Liver (tissue), 9 donors: Measurements from ENCODE around the gene LBH. TPM values are rescaled to one million over a fixed set of nuclear protein-coding genes. Genes with fewer than 3 reads are reported as not detected.

Source experiments
- DNase-seq: peaks from one replicate; pipeline ENCODE4 v3.0.0-alpha.2; 2017; ENCODE audit warnings: low spot score
- H3K27ac ChIP-seq, 2 donors: one replicate each; pipeline ENCODE4 v1.7.0; 2013; ENCODE audit warnings: inconsistent platforms in 2 of 2, low read length in 2 of 2, control low read depth in 1 of 2, low read depth in 1 of 2, mild to moderate bottlenecking in 1 of 2
- H3K27me3 ChIP-seq, 4 donors: one replicate each; pipeline versions ENCODE4 v1.6.1 to v1.7.0; 2013; ENCODE audit warnings: low read length in 3 of 4, inconsistent platforms in 1 of 4, mild to moderate bottlenecking in 1 of 4, moderate library complexity in 1 of 4; ENCODE audit not compliant: control insufficient read depth in 4 of 4, insufficient read depth in 4 of 4
- H3K36me3 ChIP-seq, 4 donors: one replicate each; pipeline versions ENCODE4 v1.6.1 to v1.7.0; 2013; ENCODE audit warnings: low read length in 3 of 4, mild to moderate bottlenecking in 3 of 4, low read depth in 1 of 4, moderate library complexity in 1 of 4; ENCODE audit not compliant: control insufficient read depth in 4 of 4, insufficient read depth in 3 of 4
- H3K4me1 ChIP-seq, 4 donors: one replicate each; pipeline versions ENCODE4 v1.6.1 to v1.7.0; 2013; ENCODE audit warnings: low read length in 3 of 4, mild to moderate bottlenecking in 3 of 4, moderate library complexity in 1 of 4; ENCODE audit not compliant: control insufficient read depth in 4 of 4, insufficient read depth in 4 of 4
- H3K4me3 ChIP-seq, 3 donors: one replicate each; pipeline versions ENCODE4 v1.6.1 to v1.7.0; 2013; ENCODE audit warnings: low read length in 3 of 3, control low read depth in 1 of 3, low read depth in 1 of 3, mild to moderate bottlenecking in 1 of 3
- H3K9ac ChIP-seq, 2 donors: one replicate each; pipeline ENCODE4 v1.7.0; 2013; ENCODE audit warnings: low read length in 2 of 2, mild to moderate bottlenecking in 2 of 2, moderate library complexity in 2 of 2, control low read depth in 1 of 2, low read depth in 1 of 2
- H3K9me3 ChIP-seq, 4 donors: one replicate each; pipeline versions ENCODE4 v1.6.1 to v1.7.0; 2013; ENCODE audit warnings: low read length in 3 of 4; ENCODE audit not compliant: control insufficient read depth in 4 of 4
- CTCF ChIP-seq: fragments of 150-350 bp; IDR thresholded peaks from 2 replicates; pipeline ENCODE4 v1.5.1; 2017; ENCODE audit warnings: improper control_type of control experiment, low read depth, low read length; ENCODE audit not compliant: missing input control
- EGR1 ChIP-seq, 2 donors: IDR thresholded peaks; 2 replicates each; pipeline ENCODE4 v1.6.1; 2016 to 2018; ENCODE audit warnings: antibody characterized with exemption in 2 of 2, low read depth in 2 of 2
- FOXA1 ChIP-seq: IDR thresholded peaks from 2 replicates; pipeline ENCODE4 v1.6.1; 2016; ENCODE audit warnings: antibody characterized with exemption
- FOXA2 ChIP-seq: IDR thresholded peaks from 2 replicates; pipeline ENCODE4 v1.6.1; 2016; ENCODE audit warnings: antibody characterized with exemption
- GABPA ChIP-seq, 2 donors: IDR thresholded peaks in 1 of 2; conservative IDR thresholded peaks in 1 of 2; 2 replicates each; pipeline ENCODE4 v1.6.1; 2016; ENCODE audit warnings: antibody characterized with exemption in 2 of 2, mild to moderate bottlenecking in 1 of 2, moderate library complexity in 1 of 2
- HNF4G ChIP-seq: IDR thresholded peaks from 2 replicates; pipeline ENCODE4 v1.6.1; 2016; ENCODE audit warnings: antibody characterized with exemption
- JUND ChIP-seq, 2 donors: IDR thresholded peaks; 2 replicates each; pipeline ENCODE4 v1.6.1; 2016; ENCODE audit warnings: antibody characterized with exemption in 2 of 2
- NR2F2 ChIP-seq: IDR thresholded peaks from 2 replicates; pipeline ENCODE4 v1.6.1; 2016; ENCODE audit warnings: antibody characterized with exemption
- RAD21 ChIP-seq, 2 donors: IDR thresholded peaks; 2 replicates each; pipeline ENCODE4 v1.6.1; 2016; ENCODE audit warnings: antibody characterized with exemption in 2 of 2, mild to moderate bottlenecking in 2 of 2
- REST ChIP-seq: IDR thresholded peaks from 2 replicates; pipeline ENCODE4 v1.6.1; 2016; ENCODE audit warnings: antibody characterized with exemption, mild to moderate bottlenecking
- RXRA ChIP-seq, 2 donors: IDR thresholded peaks; 2 replicates each; pipeline ENCODE4 v1.6.1; 2017 to 2018; ENCODE audit warnings: antibody characterized with exemption in 2 of 2, mild to moderate bottlenecking in 1 of 2
- SP1 ChIP-seq: IDR thresholded peaks from 2 replicates; pipeline ENCODE4 v1.6.1; 2018; ENCODE audit warnings: antibody characterized with exemption, mild to moderate bottlenecking
- TAF1 ChIP-seq: conservative IDR thresholded peaks from 2 replicates; pipeline ENCODE4 v1.6.1; 2016; ENCODE audit warnings: antibody characterized with exemption, mild to moderate bottlenecking
- YY1 ChIP-seq: IDR thresholded peaks from 2 replicates; pipeline ENCODE4 v1.6.1; 2016; ENCODE audit warnings: antibody characterized with exemption, mild to moderate bottlenecking
- ZBTB33 ChIP-seq: IDR thresholded peaks from 2 replicates; pipeline ENCODE4 v1.6.1; 2016; ENCODE audit warnings: antibody characterized with exemption
- WGBS: extraction: QIAGEN DNeasy Blood & Tissue Kit; methylation state at CpG from one replicate; pipeline ENCODE4 v1.1.7; 2013; 5-methylcytosine and 5-hydroxymethylcytosine counted together
- polyA plus RNA-seq, 2 donors: library from polyadenylated mRNA; stranded (reverse) in 1 of 2; unstranded in 1 of 2; fragments of 200-250 nt in 1 of 2; fragments of >200 nt in 1 of 2; fragmentation: Nextera tagmentation in 1 of 2; extraction: Ambion mirVana in 1 of 2; gene quantifications; one replicate each; pipeline versions ENCODE4 v1.2.1 to v1.2.3, GENCODE V29; 2013 to 2015
- total RNA-seq, 2 donors: library from RNA; depleted of rRNA; stranded (reverse); fragments of >200 nt; gene quantifications; one replicate each; pipeline ENCODE4 v1.2.3, GENCODE V29; 2014
- donor health status: healthy.
- donor health status: healthy.
- donor health status: healthy.
- donor health status: healthy.
- donor health status: healthy.

LBH gene
- total and polyA plus RNA-seq, 4 donors: 4.1 to 50.8 (median 9.1) TPM

GRCh38 chr2:30192314-30192713, 39.0 kb upstream of the LBH start:
- DNase-seq: no peak
- Histone ChIP-seq H3K4me1 (no peaks in the 10 kb centered on the region), H3K4me3 (no peak overlapping the region), H3K36me3 (no peaks in the 10 kb centered on the region), H3K9me3 (no peaks in the 10 kb centered on the region), H3K9ac (no peak overlapping the region), H3K27ac (no peak overlapping the region), H3K27me3 (no peaks in the 10 kb centered on the region)
- TF ChIP-seq ZBTB33 (no peak), YY1 (no peak), CTCF (no peak), TAF1 (no peak), JUND (IDR thresholded peaks at IDR 0.05) (no peak), HNF4G (no peak), FOXA1 (no peak), EGR1 (IDR thresholded peaks at IDR 0.05; ENCODE audit: low read depth in 2 of 2) (no peak), NR2F2 (no peak), RAD21 (IDR thresholded peaks at IDR 0.05) (no peak), SP1 (no peak)
- WGBS: 80% methylated on average over 4 of the region's 4 CpGs

GRCh38 chr2:30193104-30193681, 38.1 kb upstream of the LBH start:
- no peak overlapping the region for H3K4me3 ChIP-seq
- DNase-seq: no peak
- H3K27ac ChIP-seq: no peak overlapping the region
- no peaks in the 10 kb centered on the region for H3K4me1 ChIP-seq
- WGBS: 85% methylated on average over 13 of the region's 13 CpGs
- H3K9ac ChIP-seq: no peak overlapping the region
- H3K27me3 ChIP-seq: no peaks in the 10 kb centered on the region
- no peaks in the 10 kb centered on the region for H3K9me3 ChIP-seq
- H3K36me3 ChIP-seq: no peaks in the 10 kb centered on the region
- TF ChIP-seq CTCF (no peak), JUND (IDR thresholded peaks at IDR 0.05) (no peak), RXRA (IDR thresholded peaks at IDR 0.05) (no peak), YY1 (no peak), GABPA (IDR thresholded peaks at IDR 0.05 in 1 of 2, conservative IDR thresholded peaks at IDR 0.05 in 1 of 2) (no peak), FOXA1 (no peak), HNF4G (no peak), SP1 (no peak), REST (no peak), FOXA2 (no peak), EGR1 (IDR thresholded peaks at IDR 0.05; ENCODE audit: low read depth in 2 of 2) (no peak)
